ENCODE data around the gene LGR6.
"Not testable (repeated sequence)": the region's sequence is repeated elsewhere in the genome, so short reads cannot be mapped to it uniquely, and the experiment has no call there.

The LGR6 gene

GRCh38 chr1:202193614-202194327, at the start of gene LGR6:
Gene LGR6, plus strand, starts transcription at chr1:202193799. Its CDS starts 191 bp downstream, at chr1:202193990.
- DNase-seq = no peak

GRCh38 chr1:202144402-202145067, 49.1 kb upstream of the LGR6 start, which contains the start of gene ARL8A:
Gene ARL8A, minus strand, starts transcription at chr1:202144737. Its CDS starts 165 bp downstream, at chr1:202144572.
- peak; percentile 54 for DNase-seq

- no peak for DNase-seq
Measured at GRCh38 chr1:202145068-202145743, 48.4 kb upstream of the LGR6 start.

DNA sequence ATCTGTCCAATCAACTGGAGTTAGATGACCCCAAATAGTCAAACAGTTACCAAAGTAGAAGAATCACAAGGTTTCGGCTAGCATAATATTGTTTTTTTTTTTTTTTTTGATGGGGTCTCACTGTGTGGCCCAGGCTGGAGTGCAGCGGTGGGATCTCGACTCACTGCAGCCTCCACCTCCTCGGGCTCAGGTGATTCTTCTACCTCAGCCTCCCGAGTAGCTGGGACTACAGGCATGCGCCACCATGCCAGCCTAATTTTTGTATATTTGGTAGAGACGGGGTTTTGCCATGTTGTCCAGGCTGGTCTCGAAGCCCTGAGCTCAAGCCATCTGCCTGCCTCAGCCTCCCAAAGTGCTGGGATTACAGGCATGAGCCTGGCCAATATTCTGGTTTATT, 47.9 kb upstream of the LGR6 start:
- DNase-seq = not testable (repeated sequence)

DNA sequence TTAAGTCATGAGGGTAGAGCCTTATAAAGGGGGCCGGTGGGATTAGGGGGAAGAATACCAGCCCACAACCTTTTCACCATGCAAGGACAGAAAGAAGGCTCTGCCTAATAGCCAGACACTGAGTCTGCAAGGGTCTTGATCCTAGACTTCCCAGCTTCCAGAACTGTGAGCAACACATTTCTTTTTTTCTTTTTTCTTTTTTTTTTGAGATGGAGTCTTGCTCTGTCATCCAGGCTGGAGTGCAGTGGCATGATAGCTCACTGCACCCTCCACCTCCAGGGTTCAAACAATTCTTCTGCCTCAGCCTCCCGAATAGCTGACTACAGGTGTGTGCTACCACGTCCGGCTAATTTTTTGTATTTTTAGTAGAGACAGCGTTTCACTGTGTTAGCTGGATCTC, 47.3 kb upstream of the LGR6 start:
- DNase-seq = no peak

DNA sequence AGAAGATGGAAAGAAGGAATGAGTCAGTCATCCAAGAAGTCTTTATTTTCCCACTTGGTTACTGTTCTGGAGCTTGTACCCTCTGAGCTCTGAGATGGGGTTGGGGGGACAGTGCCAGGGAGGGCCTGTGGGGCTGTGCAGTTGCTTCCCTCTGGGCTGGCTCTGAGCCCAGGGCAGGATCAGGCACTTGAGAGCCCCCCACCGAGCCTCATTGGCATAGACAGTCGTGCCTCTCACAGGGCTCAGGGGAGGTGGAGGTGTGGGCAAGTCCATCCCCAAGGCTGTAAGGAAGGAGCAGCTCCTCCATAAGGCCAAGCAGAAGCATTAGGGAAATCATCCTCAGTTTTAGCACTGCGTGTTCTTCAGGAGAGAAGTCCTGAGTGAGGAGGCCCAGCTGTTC, 46.6 kb upstream of the LGR6 start:
- no peak for DNase-seq

DNA sequence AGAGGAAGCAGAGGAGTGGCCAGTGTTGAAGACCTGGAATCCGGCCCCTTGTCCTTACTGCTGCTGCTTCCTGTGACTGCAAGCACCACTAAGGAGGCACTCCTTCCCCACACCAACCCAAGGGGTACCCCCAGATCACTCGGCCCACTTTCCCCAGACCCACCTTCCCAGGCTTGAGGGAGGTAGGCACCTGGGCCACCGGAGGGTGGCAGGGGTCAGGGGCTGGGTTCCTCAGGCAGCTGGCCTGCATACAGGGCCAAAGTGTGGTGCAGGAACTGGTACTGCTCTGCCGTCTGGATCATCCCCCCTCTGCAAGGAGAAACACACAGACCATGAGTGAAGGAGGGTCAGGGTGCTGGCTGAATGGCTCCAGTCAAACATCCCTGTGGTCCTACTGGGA, 45.2 kb upstream of the LGR6 start:
- no peak for DNase-seq

DNA sequence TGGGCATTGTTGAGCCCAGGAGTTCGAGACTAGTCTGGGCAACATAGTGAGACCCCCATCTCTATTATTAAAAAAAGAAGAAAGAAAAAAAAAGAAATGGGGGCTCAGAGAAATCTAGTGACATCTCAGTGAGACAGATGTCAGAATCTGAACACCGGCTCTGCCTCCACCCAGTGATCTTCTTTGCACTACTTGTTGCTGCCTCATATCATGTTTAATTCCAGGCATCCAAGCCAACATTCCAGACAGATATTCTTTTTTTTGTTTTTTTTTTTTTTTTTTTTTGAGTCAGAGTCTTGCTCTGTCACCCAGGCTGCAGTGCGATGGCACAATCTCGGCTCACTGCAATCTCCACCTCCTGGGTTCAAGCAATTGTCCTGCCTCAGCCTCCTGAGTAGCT, 44.0 kb upstream of the LGR6 start:
- peak; percentile 26 for DNase-seq

GRCh38 chr1:202150187-202150586, 43.4 kb upstream of the LGR6 start:
- no peak for DNase-seq

DNA sequence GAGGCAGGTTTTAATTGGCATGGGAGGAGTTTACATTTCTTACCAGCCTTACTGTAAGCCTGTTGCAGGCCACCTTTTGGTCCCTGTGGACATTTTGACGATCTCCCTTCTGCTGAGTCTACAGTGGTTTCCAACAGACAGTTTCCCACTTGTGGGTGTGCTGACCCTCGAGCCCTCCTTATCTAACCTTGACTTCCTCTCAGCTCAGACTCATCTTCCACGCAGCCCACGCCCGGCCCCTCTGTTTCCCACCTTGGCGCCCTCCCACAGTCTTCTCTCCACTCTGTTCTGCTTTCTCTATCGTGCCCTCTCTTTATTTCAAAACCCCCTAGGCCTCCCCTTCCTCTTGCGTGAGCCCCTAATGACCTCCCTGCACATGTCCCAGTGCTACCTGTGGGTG, 43.0 kb upstream of the LGR6 start:
- DNase-seq = no peak

- no peak for DNase-seq
Measured at GRCh38 chr1:202151045-202151444, 42.6 kb upstream of the LGR6 start.

- DNase-seq = no peak
Measured at GRCh38 chr1:202152399-202152798, 41.2 kb upstream of the LGR6 start.

GRCh38 chr1:202153284-202153683, 40.3 kb upstream of the LGR6 start:
- no peak for DNase-seq

DNA sequence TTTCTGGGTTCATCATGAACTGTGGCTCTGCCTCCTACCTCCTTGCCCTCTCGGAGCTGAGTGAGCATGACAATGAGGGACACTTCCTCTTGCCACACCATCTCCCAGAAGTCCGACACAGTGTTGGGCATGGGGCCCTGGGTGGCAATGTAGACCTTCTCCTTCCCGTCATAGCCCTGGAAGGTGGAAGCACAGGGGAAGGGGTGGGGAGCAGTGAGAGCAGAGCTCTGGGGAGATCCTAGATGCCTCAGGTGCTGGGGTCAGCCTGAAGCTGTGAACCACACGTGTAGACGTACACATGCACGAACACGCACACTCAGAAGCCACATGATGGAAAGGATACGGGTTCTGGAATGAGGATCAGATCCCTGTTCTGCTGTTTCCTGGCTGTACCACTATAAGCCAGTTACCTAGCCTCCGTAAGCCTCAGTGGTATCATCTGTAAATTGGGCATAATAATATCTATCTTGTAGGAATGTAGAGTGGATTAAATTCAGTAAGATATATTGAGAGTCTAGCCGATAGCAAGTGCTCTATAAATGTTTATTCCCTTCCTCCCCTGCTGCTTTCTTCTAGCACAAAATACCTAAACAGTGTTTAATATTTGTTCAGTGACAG, 39.3 kb upstream of the LGR6 start:
- no peak for DNase-seq

- peak; percentile 53 for DNase-seq
Measured at GRCh38 chr1:202154766-202155477, 38.7 kb upstream of the LGR6 start.

DNA sequence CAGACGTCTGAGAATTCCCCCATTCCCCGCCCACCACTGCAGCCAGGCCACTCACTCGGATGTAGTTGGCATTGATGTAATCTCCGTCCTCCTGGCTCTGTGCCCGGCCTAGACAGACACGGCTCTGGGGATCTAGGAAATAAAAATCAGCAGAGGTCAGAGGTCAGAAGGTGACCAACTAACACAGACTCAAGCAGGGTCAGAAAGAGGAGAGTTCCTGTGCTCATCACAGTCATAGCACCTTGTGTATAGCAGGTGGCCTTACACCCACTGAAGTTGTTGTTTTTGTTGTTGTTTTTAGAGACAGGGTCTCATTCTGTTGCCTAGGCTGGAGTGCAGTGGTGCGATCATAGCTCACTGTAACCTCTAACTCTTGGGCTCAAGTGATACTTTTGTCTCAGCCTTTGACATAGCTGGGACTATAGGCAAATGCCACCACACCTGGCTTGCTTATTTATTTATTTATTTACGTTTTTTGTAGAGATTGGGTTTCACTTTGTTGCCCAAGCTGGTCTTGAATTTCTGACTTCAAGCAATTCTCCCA, 38.0 kb upstream of the LGR6 start:
- DNase-seq = no peak

- DNase-seq = no peak
Measured at GRCh38 chr1:202156590-202156989, 37.0 kb upstream of the LGR6 start.

DNA sequence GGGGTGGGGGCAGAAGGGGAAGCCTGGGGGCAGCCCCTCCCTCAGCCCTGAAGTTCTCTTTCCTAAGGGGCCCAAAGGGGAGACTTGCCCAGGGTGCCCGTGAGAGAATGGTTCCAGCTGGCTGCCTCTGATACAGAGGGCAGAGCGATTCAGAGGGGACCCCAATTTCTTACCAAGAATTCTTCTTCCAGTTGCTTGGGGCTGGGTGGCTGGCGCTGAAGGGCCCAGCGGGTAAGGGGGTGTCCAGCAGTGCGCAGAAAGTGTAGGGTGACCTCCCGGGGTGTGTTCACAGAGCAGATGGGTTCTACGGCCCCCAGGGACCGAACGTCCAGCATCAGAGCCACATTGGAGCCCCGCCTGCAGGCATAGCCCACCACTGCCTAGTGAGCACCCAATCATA, 35.7 kb upstream of the LGR6 start:
- DNase-seq = no peak

- no peak for DNase-seq
Measured at GRCh38 chr1:202158810-202159533, 34.6 kb upstream of the LGR6 start.

DNA sequence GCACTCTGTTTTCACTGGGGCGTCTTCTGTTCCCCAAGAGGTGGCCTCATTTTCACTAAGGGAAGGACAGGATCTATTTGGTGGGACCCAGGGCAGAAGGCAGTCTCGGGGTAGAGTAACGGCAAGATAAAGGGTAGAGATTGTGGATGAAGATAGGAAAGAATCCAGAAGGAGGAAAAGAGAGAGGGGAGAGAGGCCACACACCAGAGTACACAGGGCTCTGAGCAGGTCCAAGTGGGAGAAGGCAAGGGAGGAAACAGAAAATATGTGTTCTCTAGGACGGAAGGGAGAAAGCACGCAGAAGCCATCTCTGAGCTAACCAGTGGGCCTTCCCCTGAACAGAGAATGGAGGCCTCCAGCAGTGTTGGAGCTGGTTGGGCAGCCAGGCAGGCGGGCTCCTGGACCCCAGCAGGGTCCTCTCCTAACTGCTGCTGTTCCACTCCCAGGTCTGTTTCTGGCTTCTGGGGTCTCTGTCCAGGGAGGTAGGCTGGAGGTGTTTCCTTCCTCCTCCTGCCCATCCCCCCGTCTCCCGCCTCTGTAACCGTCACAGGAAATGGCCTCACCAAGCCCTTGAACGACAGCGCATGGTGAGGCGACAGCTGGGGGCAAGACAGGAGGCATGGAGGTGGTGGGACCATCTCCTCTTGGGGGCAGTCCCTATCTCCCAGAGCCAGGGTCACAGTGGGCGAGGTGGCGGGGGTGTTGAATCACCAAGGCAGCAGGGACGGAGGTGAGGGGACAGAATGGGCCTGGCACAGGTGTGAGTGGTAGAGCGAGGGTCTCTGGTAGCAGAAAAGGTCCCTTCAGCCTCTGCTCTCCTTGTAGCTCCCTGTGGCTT, 33.8 kb upstream of the LGR6 start:
- DNase-seq = no peak

DNA sequence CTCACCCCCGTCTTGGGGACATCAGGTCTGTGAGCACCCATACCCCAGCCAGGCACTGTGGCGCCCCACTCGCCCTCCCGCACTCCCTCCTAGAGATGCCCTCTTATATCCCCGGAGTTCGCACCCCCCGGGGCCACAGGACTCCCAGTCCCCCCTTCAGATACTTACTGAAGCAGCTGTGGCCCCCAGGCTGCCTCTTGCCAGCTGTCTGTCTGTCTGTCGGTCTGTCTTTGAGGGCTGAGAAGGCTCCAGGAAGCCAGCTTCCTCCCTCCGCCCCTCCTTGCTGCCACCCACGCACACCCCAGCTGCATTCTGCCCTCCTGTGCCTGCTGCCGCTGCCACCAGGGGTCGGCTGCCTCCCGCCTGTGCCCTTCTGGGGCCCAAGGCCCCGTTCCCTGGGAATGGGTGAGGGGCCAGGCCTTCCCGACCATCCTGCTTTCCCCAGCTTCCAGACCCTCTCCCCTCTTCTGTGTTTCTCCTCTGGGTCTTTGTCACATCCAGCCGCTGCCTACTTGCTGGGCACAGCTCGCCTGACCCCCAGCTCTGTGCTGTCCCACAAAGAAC, 33.1 kb upstream of the LGR6 start, which contains the start of gene PTPN7:
TSS of gene PTPN7 (minus strand) at position 226 of the 564 bp plus-strand sequence. CDS start 1,200 bp downstream, outside the sequence.
- DNase-seq = no peak

Data from fibroblast of skin of right biceps (primary cell).